Choroid plexus epithelial cell (primary cell): ENCODE measurements around the gene DCDC2C.

Experiments
- DNase-seq: peaks from one replicate; pipeline ENCODE4 v3.0.0-alpha.2; 2010; ENCODE audit warnings: low read depth
- H3K4me3 ChIP-seq: 2 replicates; pipeline ENCODE4 v1.5.1; 2011; ENCODE audit warnings: low read depth, mild to moderate bottlenecking, control low read depth, low read length, moderate library complexity
- TF ChIP-seq, protein P1 (sequence below): conservative IDR thresholded peaks from 2 replicates; pipeline ENCODE4 v1.5.1; 2011; ENCODE audit warnings: low read depth, mild to moderate bottlenecking, control low read depth, inconsistent platforms, low read length, moderate library complexity

DCDC2C gene

DNA sequence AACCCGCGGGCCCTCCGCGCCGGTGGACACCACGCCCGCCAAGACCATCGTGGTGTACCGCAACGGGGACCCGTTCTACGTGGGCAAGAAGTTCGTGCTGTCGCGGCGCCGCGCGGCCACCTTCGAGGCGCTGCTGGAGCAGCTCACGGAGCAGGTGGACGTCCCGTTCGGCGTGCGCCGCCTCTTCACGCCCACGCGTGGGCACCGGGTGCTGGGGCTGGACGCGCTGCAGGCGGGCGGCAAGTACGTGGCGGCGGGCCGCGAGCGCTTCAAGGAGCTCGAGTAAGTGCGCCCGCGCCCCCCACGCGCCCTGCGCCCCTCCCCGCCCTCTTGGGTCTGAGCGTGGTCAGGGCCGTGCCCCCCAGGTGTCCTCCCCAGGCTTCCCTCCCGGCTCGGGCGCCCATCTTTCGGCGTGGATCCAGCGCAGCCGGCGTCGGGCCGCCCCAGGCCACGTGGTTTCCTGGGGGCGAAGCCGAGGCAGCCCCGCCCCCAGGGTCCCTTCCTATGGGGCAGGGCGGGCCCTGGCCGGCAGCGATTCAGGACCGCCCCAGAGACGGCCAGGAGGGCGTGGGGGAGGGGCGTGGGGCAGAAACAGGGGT, 481 bp downstream of the DCDC2C start:
- TF ChIP-seq, protein P1, sequence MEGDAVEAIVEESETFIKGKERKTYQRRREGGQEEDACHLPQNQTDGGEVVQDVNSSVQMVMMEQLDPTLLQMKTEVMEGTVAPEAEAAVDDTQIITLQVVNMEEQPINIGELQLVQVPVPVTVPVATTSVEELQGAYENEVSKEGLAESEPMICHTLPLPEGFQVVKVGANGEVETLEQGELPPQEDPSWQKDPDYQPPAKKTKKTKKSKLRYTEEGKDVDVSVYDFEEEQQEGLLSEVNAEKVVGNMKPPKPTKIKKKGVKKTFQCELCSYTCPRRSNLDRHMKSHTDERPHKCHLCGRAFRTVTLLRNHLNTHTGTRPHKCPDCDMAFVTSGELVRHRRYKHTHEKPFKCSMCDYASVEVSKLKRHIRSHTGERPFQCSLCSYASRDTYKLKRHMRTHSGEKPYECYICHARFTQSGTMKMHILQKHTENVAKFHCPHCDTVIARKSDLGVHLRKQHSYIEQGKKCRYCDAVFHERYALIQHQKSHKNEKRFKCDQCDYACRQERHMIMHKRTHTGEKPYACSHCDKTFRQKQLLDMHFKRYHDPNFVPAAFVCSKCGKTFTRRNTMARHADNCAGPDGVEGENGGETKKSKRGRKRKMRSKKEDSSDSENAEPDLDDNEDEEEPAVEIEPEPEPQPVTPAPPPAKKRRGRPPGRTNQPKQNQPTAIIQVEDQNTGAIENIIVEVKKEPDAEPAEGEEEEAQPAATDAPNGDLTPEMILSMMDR = no peak
- no peak overlapping the region for H3K4me3 ChIP-seq
- no peak for DNase-seq

DNA sequence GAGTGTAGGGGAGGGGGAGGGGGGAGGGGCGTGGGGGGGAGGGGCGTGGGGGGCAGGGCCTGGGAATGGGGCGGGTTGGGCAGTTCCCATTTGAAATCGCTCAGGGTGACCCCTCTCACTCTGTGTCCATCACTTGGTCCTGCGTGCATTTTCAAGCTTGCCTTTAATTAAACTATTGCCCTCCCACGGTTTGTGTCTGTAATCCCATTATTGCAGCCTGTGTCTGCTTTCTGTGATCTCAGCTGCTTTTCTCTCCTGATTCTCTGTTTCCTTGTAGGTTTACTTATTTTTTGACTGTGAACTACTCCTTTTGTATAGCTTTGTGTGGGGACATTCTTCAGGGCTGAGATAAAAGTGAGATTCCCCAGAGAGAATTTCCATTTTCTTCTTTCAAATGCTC, 1.3 kb downstream of the DCDC2C start:
- DNase-seq = no peak

DNA sequence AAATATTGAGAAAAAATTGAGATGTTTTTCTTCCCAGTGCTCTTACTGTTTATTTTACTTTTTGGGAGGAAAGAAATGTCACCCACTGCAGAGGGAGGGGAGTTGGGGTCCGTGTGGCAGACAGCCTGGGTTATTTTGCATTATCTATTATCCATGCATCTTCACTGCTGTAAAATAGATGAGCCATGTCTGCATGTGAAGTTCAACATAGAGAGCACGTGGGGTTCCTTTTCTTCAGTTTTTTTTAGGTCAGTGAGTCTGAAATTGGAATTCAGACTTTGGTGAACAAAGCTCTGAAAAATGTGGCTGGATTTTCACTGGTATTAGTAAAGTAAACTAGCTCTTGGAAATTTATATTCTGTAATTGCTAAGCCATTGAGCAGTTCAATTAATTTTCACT, 2.4 kb downstream of the DCDC2C start:
- no peak for DNase-seq
- TF ChIP-seq, protein P1 = no peak
- H3K4me3 ChIP-seq = no peak overlapping the region

More for the DNA sequence above, 1.3 kb downstream of the DCDC2C start:
- no peak overlapping the region for H3K4me3 ChIP-seq
- TF ChIP-seq, protein P1 = no peak

GRCh38 chr2:3706892-3707291, 3.5 kb downstream of the DCDC2C start:
- no peak overlapping the region for H3K4me3 ChIP-seq
- TF ChIP-seq, protein P1 = no peak
- no peak for DNase-seq

GRCh38 chr2:3708576-3708975, 5.2 kb downstream of the DCDC2C start:
- no peak for DNase-seq
- TF ChIP-seq, protein P1 = no peak

GRCh38 chr2:3709225-3709624, 5.8 kb downstream of the DCDC2C start:
- no peak overlapping the region for H3K4me3 ChIP-seq
- TF ChIP-seq, protein P1 = no peak
- DNase-seq = no peak

More at GRCh38 chr2:3708576-3708975, 5.2 kb downstream of the DCDC2C start:
- no peak overlapping the region for H3K4me3 ChIP-seq

DNA sequence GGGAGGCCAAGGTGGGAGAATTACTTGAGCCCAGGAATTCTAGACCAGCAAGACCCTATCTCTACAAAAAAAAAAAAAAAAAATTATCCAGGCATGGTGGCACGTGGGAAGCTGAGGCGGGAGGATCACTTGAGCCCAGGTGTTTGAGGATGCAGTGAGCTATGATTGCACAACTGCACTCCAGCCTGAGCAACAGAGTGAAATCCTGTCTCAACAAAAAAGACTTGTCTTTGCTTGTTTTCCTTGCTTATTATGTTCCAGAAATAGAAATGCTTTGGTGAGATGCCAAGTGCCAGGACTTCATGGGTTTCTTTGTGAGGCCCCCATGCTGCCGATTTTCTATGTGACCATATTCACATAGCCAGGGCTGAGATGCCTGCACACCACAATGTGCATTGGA, 9.0 kb downstream of the DCDC2C start:
- no peak overlapping the region for H3K4me3 ChIP-seq
- TF ChIP-seq, protein P1 = no peak
- no peak for DNase-seq
